Measurements from ENCODE around the gene PMS2.
"Not testable (repeated sequence)": the region's sequence is repeated elsewhere in the genome, so short reads cannot be mapped to it uniquely, and the experiment has no call there.

- TF ChIP-seq CTCF, POLR2A (IDR thresholded peaks at IDR 0.05): not testable (repeated sequence)
Observed at GRCh38 chr7:5970347-5970911, 38.4 kb downstream of the PMS2 start, which contains the start of gene RSPH10B.
